ENCODE data around the gene AHI1.

DNA sequence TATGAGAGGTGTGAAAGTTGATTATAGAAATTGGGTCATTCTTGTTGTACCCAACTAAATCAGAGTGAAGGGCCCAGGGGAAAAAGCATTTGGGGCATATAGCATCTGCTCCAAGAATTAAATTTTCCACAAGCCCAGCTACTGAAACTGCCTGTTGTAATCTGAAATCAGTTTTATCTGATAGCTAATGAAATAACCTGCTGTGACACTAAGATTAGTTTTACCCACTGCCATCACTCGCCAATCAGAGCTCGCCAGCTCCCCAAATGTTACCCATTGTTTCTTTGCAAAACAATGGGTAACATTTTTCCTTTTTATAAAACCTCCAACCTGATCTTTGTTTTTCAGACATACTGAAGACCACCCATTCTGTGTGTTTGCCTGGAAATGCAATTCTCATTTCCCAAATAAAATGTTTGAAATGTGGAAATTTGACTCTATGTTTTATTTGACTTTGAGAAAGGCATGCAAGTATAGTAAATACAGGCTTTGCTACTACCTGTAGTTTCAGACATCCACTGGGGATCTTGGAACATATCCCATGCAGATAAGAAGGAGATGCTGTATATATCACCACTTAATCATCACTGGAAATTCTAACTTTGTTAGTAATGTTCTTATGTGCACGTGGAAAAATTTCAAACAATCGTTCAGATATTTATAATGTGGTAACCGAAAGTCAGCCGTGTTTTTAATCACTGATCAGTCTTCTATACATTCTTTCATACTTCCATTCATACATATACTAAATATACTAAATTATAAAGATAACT, 6.3 kb upstream of the AHI1 start:
- no peak for TF ChIP-seq POLR2AphosphoS2 (IDR thresholded peaks at IDR 0.05; ENCODE audit: low read depth, low read length)
- no peak for TF ChIP-seq HMG20B (CRISPR knock-in tag; conservative IDR thresholded peaks at IDR 0.05)
- TF ChIP-seq, protein P1, sequence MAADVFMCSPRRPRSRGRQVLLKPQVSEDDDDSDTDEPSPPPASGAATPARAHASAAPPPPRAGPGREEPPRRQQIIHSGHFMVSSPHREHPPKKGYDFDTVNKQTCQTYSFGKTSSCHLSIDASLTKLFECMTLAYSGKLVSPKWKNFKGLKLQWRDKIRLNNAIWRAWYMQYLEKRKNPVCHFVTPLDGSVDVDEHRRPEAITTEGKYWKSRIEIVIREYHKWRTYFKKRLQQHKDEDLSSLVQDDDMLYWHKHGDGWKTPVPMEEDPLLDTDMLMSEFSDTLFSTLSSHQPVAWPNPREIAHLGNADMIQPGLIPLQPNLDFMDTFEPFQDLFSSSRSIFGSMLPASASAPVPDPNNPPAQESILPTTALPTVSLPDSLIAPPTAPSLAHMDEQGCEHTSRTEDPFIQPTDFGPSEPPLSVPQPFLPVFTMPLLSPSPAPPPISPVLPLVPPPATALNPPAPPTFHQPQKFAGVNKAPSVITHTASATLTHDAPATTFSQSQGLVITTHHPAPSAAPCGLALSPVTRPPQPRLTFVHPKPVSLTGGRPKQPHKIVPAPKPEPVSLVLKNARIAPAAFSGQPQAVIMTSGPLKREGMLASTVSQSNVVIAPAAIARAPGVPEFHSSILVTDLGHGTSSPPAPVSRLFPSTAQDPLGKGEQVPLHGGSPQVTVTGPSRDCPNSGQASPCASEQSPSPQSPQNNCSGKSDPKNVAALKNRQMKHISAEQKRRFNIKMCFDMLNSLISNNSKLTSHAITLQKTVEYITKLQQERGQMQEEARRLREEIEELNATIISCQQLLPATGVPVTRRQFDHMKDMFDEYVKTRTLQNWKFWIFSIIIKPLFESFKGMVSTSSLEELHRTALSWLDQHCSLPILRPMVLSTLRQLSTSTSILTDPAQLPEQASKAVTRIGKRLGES (CRISPR knock-in tag; IDR thresholded peaks at IDR 0.05; ENCODE audit: borderline replicate concordance), result no peak
- no peak for TF ChIP-seq EZH2 (conservative IDR thresholded peaks at IDR 0.05; ENCODE audit: low read depth, low read length)
- no peak for TF ChIP-seq JUND (CRISPR knock-in tag; IDR thresholded peaks at IDR 0.05)
- no peak for TF ChIP-seq ZNF597 (CRISPR knock-in tag; IDR thresholded peaks at IDR 0.05)
- no peak for TF ChIP-seq GABPA (IDR thresholded peaks at IDR 0.05; ENCODE audit: low read depth, low read length)
- TF ChIP-seq GABPA (CRISPR knock-in tag; IDR thresholded peaks at IDR 0.05; ENCODE audit: low read depth), result no peak
